ENCODE results near the gene HMGN4.

- no peak for TF ChIP-seq POLR2A (IDR thresholded peaks at IDR 0.05)
- TF ChIP-seq, protein P1, sequence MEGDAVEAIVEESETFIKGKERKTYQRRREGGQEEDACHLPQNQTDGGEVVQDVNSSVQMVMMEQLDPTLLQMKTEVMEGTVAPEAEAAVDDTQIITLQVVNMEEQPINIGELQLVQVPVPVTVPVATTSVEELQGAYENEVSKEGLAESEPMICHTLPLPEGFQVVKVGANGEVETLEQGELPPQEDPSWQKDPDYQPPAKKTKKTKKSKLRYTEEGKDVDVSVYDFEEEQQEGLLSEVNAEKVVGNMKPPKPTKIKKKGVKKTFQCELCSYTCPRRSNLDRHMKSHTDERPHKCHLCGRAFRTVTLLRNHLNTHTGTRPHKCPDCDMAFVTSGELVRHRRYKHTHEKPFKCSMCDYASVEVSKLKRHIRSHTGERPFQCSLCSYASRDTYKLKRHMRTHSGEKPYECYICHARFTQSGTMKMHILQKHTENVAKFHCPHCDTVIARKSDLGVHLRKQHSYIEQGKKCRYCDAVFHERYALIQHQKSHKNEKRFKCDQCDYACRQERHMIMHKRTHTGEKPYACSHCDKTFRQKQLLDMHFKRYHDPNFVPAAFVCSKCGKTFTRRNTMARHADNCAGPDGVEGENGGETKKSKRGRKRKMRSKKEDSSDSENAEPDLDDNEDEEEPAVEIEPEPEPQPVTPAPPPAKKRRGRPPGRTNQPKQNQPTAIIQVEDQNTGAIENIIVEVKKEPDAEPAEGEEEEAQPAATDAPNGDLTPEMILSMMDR (IDR thresholded peaks at IDR 0.05), result no peak
These were observed 3.4 kb downstream of the HMGN4 start for GRCh38 chr6:26541579-26541978.

All from vagina (tissue), 2 donors.